Sigmoid colon (tissue), 4 donors: ENCODE results near the gene CR1.

Source experiments
- EP300 ChIP-seq, 4 donors: sonication (generic); formaldehyde crosslinking; IDR thresholded peaks; one replicate each; pipeline ENCODE4 v1.6.1; 2017; ENCODE audit warnings: antibody characterized with exemption in 4 of 4
- POLR2A ChIP-seq, 2 donors: fragments of 450-650 bp; IDR thresholded peaks; one replicate each; pipeline ENCODE4 v1.6.1; 2016; ENCODE audit warnings: antibody characterized with exemption in 2 of 2, mild to moderate bottlenecking in 2 of 2, moderate library complexity in 2 of 2
- POLR2AphosphoS5 ChIP-seq, 4 donors: sonication (generic); formaldehyde crosslinking; IDR thresholded peaks; one replicate each; pipeline ENCODE4 v1.6.1; 2017; ENCODE audit warnings: antibody characterized with exemption in 4 of 4
- TF ChIP-seq, protein P1 (sequence below), 4 experiments: fragments of 450-650 bp in 3 of 4; fragments of 200-600 bp in 1 of 4; IDR thresholded peaks; one replicate each; pipeline ENCODE4 v1.5.1; 2016 to 2019; ENCODE audit warnings: antibody characterized with exemption in 4 of 4, mild to moderate bottlenecking in 3 of 4, moderate library complexity in 2 of 4

DNA sequence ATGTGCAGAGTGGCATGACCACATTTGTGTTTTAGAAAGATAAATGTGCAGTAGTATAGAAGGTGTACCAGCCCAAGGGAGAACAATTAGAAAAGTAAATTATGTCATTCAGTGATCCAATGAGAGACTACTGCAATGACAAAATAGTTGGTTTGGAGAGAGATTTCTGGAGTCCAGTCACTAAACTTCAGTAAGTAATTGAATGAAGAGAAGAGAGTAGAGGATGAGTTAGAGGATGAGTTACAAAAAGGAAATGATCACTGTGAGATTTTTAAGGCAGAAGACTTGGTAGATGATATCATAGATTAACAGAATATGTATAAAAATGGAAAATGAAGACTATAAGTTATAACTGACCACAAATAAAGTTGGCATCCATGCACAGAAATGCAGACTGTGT is 33.4 kb upstream of the CR1 start:
- TF ChIP-seq POLR2AphosphoS5 (IDR thresholded peaks at IDR 0.05), result no peak
- TF ChIP-seq, protein P1, sequence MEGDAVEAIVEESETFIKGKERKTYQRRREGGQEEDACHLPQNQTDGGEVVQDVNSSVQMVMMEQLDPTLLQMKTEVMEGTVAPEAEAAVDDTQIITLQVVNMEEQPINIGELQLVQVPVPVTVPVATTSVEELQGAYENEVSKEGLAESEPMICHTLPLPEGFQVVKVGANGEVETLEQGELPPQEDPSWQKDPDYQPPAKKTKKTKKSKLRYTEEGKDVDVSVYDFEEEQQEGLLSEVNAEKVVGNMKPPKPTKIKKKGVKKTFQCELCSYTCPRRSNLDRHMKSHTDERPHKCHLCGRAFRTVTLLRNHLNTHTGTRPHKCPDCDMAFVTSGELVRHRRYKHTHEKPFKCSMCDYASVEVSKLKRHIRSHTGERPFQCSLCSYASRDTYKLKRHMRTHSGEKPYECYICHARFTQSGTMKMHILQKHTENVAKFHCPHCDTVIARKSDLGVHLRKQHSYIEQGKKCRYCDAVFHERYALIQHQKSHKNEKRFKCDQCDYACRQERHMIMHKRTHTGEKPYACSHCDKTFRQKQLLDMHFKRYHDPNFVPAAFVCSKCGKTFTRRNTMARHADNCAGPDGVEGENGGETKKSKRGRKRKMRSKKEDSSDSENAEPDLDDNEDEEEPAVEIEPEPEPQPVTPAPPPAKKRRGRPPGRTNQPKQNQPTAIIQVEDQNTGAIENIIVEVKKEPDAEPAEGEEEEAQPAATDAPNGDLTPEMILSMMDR (IDR thresholded peaks at IDR 0.05), result no peak
- no peak for TF ChIP-seq POLR2A (IDR thresholded peaks at IDR 0.05)
- no peak for TF ChIP-seq EP300 (IDR thresholded peaks at IDR 0.05)
